Measurements from ENCODE around the gene GAREM2. TPM values are rescaled to one million over a fixed set of nuclear protein-coding genes. Genes with fewer than 3 reads are reported as not detected.

GAREM2 gene
- total RNA-seq, 1 donor from 2014 or later: 4.2 TPM

- H3K4me1 ChIP-seq (ENCODE audit: insufficient read depth, low read length): no peaks in the 10 kb centered on the region
- Mint-ChIP-seq H3K27ac (ENCODE audit: unreplicated experiment) (no peak overlapping the region), H3K27me3 (ENCODE audit: low read depth, unreplicated experiment) (peaks cover 6% of the 10 kb centered on the region), H3K9me3 (ENCODE audit: unreplicated experiment) (no peaks in the 10 kb centered on the region), H3K4me1 (ENCODE audit: low read depth, unreplicated experiment) (no peaks in the 10 kb centered on the region), H3K4me3 (ENCODE audit: unreplicated experiment) (no peak overlapping the region), H3K36me3 (ENCODE audit: low read depth, unreplicated experiment) (peaks cover 10% of the 10 kb centered on the region)
- no peaks in the 10 kb centered on the region for H3K27me3 ChIP-seq (ENCODE audit: insufficient read depth, low read length)
- H3K27ac ChIP-seq (ENCODE audit: low read depth, low read length): no peak overlapping the region
- TF ChIP-seq EZH2 (IDR thresholded peaks at IDR 0.05; ENCODE audit: insufficient read depth, low read length) (no peak), CTCF (IDR thresholded peaks at IDR 0.05; ENCODE audit: insufficient read depth, low read depth, low read length) (no peak)
- H3K9ac ChIP-seq (ENCODE audit: low read length): no peak overlapping the region
- DNase-seq (ENCODE audit: low read depth) (no peak), FAIRE-seq (no peak)
- H3K36me3 ChIP-seq (ENCODE audit: insufficient read depth, low read length): peaks cover 24% of the 10 kb centered on the region
- no peaks in the 10 kb centered on the region for H3K9me3 ChIP-seq (ENCODE audit: insufficient read depth, low read depth, low read length)
- H3K79me2 ChIP-seq (ENCODE audit: insufficient read depth, low read length): no peaks in the 10 kb centered on the region
- no peak overlapping the region for H3K4me3 ChIP-seq (ENCODE audit: insufficient read depth, low read depth, low read length)
- H4K20me1 ChIP-seq (ENCODE audit: insufficient read depth, low read length): no peaks in the 10 kb centered on the region
- no peak overlapping the region for H3K4me2 ChIP-seq (ENCODE audit: low read length)
- H2AFZ ChIP-seq (ENCODE audit: low read depth, low read length): no peak overlapping the region
These were observed 16.2 kb downstream of the GAREM2 start for GRCh38 chr2:26189123-26189522.

DNA sequence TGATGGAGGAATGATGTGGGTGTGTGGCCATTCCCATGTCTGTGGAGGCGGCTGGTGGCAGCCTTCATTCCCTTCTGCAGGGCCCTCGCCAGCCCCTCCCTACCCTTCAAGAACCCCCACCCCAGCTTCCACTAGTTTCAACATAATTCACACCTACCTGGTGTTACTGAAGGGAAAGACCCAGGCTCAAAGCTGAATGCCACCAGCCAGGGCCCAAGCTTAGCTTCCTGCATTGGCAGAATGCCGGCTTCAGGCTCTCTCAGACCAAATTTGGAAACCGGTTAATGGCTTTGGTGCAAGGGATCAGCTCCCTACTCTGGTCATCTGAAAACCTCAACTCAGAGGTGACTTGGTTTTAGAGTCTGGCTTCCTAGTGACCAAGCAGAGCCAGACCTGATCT lies 16.9 kb downstream of the GAREM2 start:
- H3K27me3 Mint-ChIP-seq (ENCODE audit: low read depth, unreplicated experiment): peaks cover 6% of the 10 kb centered on the region
- no peaks in the 10 kb centered on the region for H4K20me1 ChIP-seq (ENCODE audit: insufficient read depth, low read length)
- H3K27me3 ChIP-seq (ENCODE audit: insufficient read depth, low read length): no peaks in the 10 kb centered on the region
- H3K4me2 ChIP-seq (ENCODE audit: low read length): no peak overlapping the region
- no peak overlapping the region for H3K4me3 Mint-ChIP-seq (ENCODE audit: unreplicated experiment)
- no peak overlapping the region for H3K9ac ChIP-seq (ENCODE audit: low read length)
- H2AFZ ChIP-seq (ENCODE audit: low read depth, low read length): no peak overlapping the region
- H3K4me3 ChIP-seq (ENCODE audit: insufficient read depth, low read depth, low read length): no peak overlapping the region
- H3K9me3 Mint-ChIP-seq (ENCODE audit: unreplicated experiment): no peaks in the 10 kb centered on the region
- no peaks in the 10 kb centered on the region for H3K4me1 ChIP-seq (ENCODE audit: insufficient read depth, low read length)
- no peaks in the 10 kb centered on the region for H3K79me2 ChIP-seq (ENCODE audit: insufficient read depth, low read length)
- H3K4me1 Mint-ChIP-seq (ENCODE audit: low read depth, unreplicated experiment): no peaks in the 10 kb centered on the region
- no peak overlapping the region for H3K27ac ChIP-seq (ENCODE audit: low read depth, low read length)
- DNase-seq (ENCODE audit: low read depth) (no peak), FAIRE-seq (no peak)
- TF ChIP-seq CTCF (IDR thresholded peaks at IDR 0.05; ENCODE audit: insufficient read depth, low read depth, low read length) (no peak), EZH2 (IDR thresholded peaks at IDR 0.05; ENCODE audit: insufficient read depth, low read length) (no peak)
- no peaks in the 10 kb centered on the region for H3K9me3 ChIP-seq (ENCODE audit: insufficient read depth, low read depth, low read length)
- peaks cover 14% of the 10 kb centered on the region for H3K36me3 Mint-ChIP-seq (ENCODE audit: low read depth, unreplicated experiment)
- H3K27ac Mint-ChIP-seq (ENCODE audit: unreplicated experiment): no peak overlapping the region
- H3K36me3 ChIP-seq (ENCODE audit: insufficient read depth, low read length): peaks cover 29% of the 10 kb centered on the region

GRCh38 chr2:26190369-26190768 lies 17.5 kb downstream of the GAREM2 start:
- Histone ChIP-seq H3K36me3 (ENCODE audit: insufficient read depth, low read length) (peaks cover 34% of the 10 kb centered on the region), H3K4me1 (ENCODE audit: insufficient read depth, low read length) (no peaks in the 10 kb centered on the region), H3K4me2 (ENCODE audit: low read length) (no peak overlapping the region), H2AFZ (ENCODE audit: low read depth, low read length) (no peak overlapping the region), H3K27ac (ENCODE audit: low read depth, low read length) (no peak overlapping the region), H3K4me3 (ENCODE audit: insufficient read depth, low read depth, low read length) (no peak overlapping the region), H4K20me1 (ENCODE audit: insufficient read depth, low read length) (no peaks in the 10 kb centered on the region), H3K9me3 (ENCODE audit: insufficient read depth, low read depth, low read length) (no peaks in the 10 kb centered on the region), H3K9ac (ENCODE audit: low read length) (no peak overlapping the region), H3K27me3 (ENCODE audit: insufficient read depth, low read length) (no peaks in the 10 kb centered on the region), H3K79me2 (ENCODE audit: insufficient read depth, low read length) (no peaks in the 10 kb centered on the region)
- TF ChIP-seq EZH2 (IDR thresholded peaks at IDR 0.05; ENCODE audit: insufficient read depth, low read length): no peak
- no peak for TF ChIP-seq CTCF (IDR thresholded peaks at IDR 0.05; ENCODE audit: insufficient read depth, low read depth, low read length)
- DNase-seq (ENCODE audit: low read depth): no peak
- H3K27me3 Mint-ChIP-seq (ENCODE audit: low read depth, unreplicated experiment): peaks cover 5% of the 10 kb centered on the region
- no peak overlapping the region for H3K27ac Mint-ChIP-seq (ENCODE audit: unreplicated experiment)
- no peaks in the 10 kb centered on the region for H3K9me3 Mint-ChIP-seq (ENCODE audit: unreplicated experiment)
- no peak overlapping the region for H3K4me3 Mint-ChIP-seq (ENCODE audit: unreplicated experiment)
- H3K4me1 Mint-ChIP-seq (ENCODE audit: low read depth, unreplicated experiment): no peaks in the 10 kb centered on the region
- FAIRE-seq: no peak
- H3K36me3 Mint-ChIP-seq (ENCODE audit: low read depth, unreplicated experiment): peaks cover 20% of the 10 kb centered on the region
